ENCODE measurements around the gene SNX33.

DNA sequence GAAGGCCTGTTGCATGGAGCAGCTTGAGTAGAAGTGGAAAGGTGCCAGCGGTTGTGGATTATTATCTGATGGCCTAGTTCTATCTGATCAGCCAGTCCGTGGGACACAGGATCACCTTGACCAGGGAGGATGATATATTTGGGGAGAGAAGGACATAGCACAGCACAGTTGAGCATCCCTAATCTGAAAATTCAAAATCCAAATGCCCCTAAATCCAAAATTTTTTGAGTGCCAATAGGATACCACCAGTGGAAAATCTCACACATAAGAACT, 58.9 kb downstream of the SNX33 start:
- TF ChIP-seq, protein P1, sequence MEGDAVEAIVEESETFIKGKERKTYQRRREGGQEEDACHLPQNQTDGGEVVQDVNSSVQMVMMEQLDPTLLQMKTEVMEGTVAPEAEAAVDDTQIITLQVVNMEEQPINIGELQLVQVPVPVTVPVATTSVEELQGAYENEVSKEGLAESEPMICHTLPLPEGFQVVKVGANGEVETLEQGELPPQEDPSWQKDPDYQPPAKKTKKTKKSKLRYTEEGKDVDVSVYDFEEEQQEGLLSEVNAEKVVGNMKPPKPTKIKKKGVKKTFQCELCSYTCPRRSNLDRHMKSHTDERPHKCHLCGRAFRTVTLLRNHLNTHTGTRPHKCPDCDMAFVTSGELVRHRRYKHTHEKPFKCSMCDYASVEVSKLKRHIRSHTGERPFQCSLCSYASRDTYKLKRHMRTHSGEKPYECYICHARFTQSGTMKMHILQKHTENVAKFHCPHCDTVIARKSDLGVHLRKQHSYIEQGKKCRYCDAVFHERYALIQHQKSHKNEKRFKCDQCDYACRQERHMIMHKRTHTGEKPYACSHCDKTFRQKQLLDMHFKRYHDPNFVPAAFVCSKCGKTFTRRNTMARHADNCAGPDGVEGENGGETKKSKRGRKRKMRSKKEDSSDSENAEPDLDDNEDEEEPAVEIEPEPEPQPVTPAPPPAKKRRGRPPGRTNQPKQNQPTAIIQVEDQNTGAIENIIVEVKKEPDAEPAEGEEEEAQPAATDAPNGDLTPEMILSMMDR (IDR thresholded peaks at IDR 0.05) = no peak
- no peak for TF ChIP-seq POLR2A (IDR thresholded peaks at IDR 0.05)

All from heart left ventricle (tissue), 13 donors.